ENCODE results near the gene SPATA9. TPM values are rescaled to one million over a fixed set of nuclear protein-coding genes. Genes with fewer than 3 reads are reported as not detected.

SPATA9 gene
- total and polyA plus RNA-seq, 2 of the 13 experiments (the other 11 are each of a cell fraction or from before 2014, with no cell fraction given) = not detected

DNA sequence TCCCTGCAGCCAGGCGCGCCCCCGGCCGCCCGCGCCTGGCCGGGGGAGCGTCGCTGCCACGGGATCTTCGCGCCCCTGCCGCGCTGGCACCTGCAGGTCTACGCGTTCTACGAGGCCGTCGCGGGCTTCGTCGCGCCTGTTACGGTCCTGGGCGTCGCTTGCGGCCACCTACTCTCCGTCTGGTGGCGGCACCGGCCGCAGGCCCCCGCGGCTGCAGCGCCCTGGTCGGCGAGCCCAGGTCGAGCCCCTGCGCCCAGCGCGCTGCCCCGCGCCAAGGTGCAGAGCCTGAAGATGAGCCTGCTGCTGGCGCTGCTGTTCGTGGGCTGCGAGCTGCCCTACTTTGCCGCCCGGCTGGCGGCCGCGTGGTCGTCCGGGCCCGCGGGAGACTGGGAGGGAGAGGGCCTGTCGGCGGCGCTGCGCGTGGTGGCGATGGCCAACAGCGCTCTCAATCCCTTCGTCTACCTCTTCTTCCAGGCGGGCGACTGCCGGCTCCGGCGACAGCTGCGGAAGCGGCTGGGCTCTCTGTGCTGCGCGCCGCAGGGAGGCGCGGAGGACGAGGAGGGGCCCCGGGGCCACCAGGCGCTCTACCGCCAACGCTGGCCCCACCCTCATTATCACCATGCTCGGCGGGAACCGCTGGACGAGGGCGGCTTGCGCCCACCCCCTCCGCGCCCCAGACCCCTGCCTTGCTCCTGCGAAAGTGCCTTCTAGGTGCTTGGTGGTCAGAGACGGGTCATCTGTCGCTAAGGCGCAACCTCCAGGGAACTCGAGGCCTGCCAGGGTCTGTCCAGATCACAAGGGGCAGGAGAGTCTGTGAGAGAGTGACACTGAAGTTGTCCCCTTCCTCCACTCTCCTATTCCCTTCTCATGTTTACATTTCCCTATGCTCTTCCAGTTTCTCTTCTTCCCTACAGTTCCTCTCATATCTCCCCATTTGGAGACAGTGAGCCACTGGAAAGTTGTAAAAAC is 61.6 kb downstream of the SPATA9 start (continued):
- TF ChIP-seq KAT7 (CRISPR knock-in tag; IDR thresholded peaks at IDR 0.05; ENCODE audit: borderline replicate concordance) (no peak), CEBPB (IDR thresholded peaks at IDR 0.05; ENCODE audit: borderline replicate concordance, low read depth, low read length) (no peak), LRRFIP1 (CRISPR knock-in tag; conservative IDR thresholded peaks at IDR 0.05) (no peak), FOXA1 (IDR thresholded peaks at IDR 0.05) (no peak), FOXA1 (CRISPR knock-in tag; IDR thresholded peaks at IDR 0.05) (0 out of 2 replicates have a peak, but pooled peaks have one; percentile 17), XBP1 (CRISPR knock-in tag; IDR thresholded peaks at IDR 0.05) (no peak), ATF3 (CRISPR knock-in tag; IDR thresholded peaks at IDR 0.05) (no peak), ZNF431 (CRISPR knock-in tag; IDR thresholded peaks at IDR 0.05; ENCODE audit: borderline replicate concordance, low read depth) (no peak; the same call in 1 of the 2 replicates), NCOR1 (IDR thresholded peaks at IDR 0.05; ENCODE audit: borderline replicate concordance, low read length) (no peak), RARG (CRISPR knock-in tag; IDR thresholded peaks at IDR 0.05; ENCODE audit: low read depth) (no peak), ZSCAN25 (CRISPR knock-in tag; IDR thresholded peaks at IDR 0.05) (no peak), ETV5 (CRISPR knock-in tag; IDR thresholded peaks at IDR 0.05; ENCODE audit: borderline replicate concordance) (peak; percentile 41), NCOA1 (CRISPR knock-in tag; IDR thresholded peaks at IDR 0.05) (no peak), ZSCAN29 (CRISPR knock-in tag; conservative IDR thresholded peaks at IDR 0.05) (no peak), CHCHD3 (CRISPR knock-in tag; IDR thresholded peaks at IDR 0.05) (no peak), KDM3A (CRISPR knock-in tag; IDR thresholded peaks at IDR 0.05; ENCODE audit: low read depth) (no peak), NFE2 (CRISPR knock-in tag; IDR thresholded peaks at IDR 0.05) (no peak), HMG20A (CRISPR knock-in tag; IDR thresholded peaks at IDR 0.05; ENCODE audit: borderline replicate concordance) (no peak), THYN1 (CRISPR knock-in tag; IDR thresholded peaks at IDR 0.05; ENCODE audit: borderline replicate concordance, low read depth) (no peak), ZNF441 (CRISPR knock-in tag; IDR thresholded peaks at IDR 0.05; ENCODE audit: borderline replicate concordance) (peak; percentile 64; the same call in 1 of the 2 replicates), HCFC1 (IDR thresholded peaks at IDR 0.05; ENCODE audit: low read depth, low read length) (no peak), ZNF335 (CRISPR knock-in tag; IDR thresholded peaks at IDR 0.05) (no peak), ZMYM3 (CRISPR knock-in tag; IDR thresholded peaks at IDR 0.05) (no peak), TFDP1 (CRISPR knock-in tag; IDR thresholded peaks at IDR 0.05; ENCODE audit: borderline replicate concordance) (peak; percentile 83), ZNF343 (CRISPR knock-in tag; IDR thresholded peaks at IDR 0.05) (no peak), ZNF556 (CRISPR knock-in tag; IDR thresholded peaks at IDR 0.05; ENCODE audit: borderline replicate concordance) (peak; percentile 16; the same call in 1 of the 2 replicates), ZNF296 (CRISPR knock-in tag; conservative IDR thresholded peaks at IDR 0.05) (no peak), SOX13 (IDR thresholded peaks at IDR 0.05) (no peak; the same call in 1 of the 2 replicates), SOX13 (CRISPR knock-in tag; conservative IDR thresholded peaks at IDR 0.05 in 1 of 2, IDR thresholded peaks at IDR 0.05 in 1 of 2) (no peak)
